Measurements from ENCODE around the gene ZNF32.

DNA sequence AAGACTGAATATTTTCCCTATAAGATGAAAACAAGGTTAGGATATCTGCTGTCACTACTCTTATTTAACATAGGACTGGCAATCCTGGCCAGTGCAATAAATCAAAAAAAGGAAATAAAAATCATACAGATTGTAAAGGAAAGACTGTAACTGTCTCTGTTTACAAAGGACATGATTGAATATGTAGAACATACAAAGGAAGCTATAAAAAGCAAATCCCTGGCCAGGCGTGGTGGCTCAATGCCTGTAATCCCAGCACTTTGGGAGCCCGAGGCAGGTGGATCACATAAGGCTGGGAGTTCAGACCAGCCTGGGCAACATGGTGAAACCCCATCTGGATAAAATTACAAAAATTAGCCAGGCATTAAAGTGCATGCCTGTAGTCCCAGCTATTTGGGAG, 26.6 kb downstream of the ZNF32 start:
- TF ChIP-seq CTCF (IDR thresholded peaks at IDR 0.05) (no peak), POLR2A (IDR thresholded peaks at IDR 0.05) (no peak), EP300 (IDR thresholded peaks at IDR 0.05) (no peak)
